K562 (cell line): ENCODE results near the gene SAMD11. TPM values are rescaled to one million over a fixed set of nuclear protein-coding genes. Genes with fewer than 3 reads are reported as not detected.
A peak's percentile ranks its signal among the peaks of the same experiment; 100 is the strongest.

Experiments
- ATAC-seq: fragments of 200-7000 bp; cut with Tn5 transposase; 3 replicates; pipeline ENCODE4 v1.9.1; 2020; ENCODE audit warnings: moderate library complexity
- BruUV-seq: library from RNA; stranded (reverse); fragments of 400-500 nt; replicated peaks from 2 replicates; lab custom pipeline; 2021; lab: Mats Ljungman, UMichigan
- CTCF ChIA-PET: fragments of 300-600 bp; formaldehyde crosslinking; extraction: SDS; loops from one replicate; lab custom pipeline; 2021; ENCODE audit warnings: low intra/inter-chr PET ratio; lab: Yijun Ruan, JAX
- POLR2A ChIA-PET: fragments of 300-600, 350-650 bp; sonication (Branson Sonifier 250); formaldehyde crosslinking; extraction: SDS; loops from one replicate; lab custom pipeline; 2021; ENCODE audit warnings: antibody characterized with exemption, inconsistent platforms; lab: Yijun Ruan, JAX
- DNase-seq, 4 experiments: peaks; one replicate each; pipeline versions ENCODE4 v3.0.0 to v3.0.0-alpha.2; 2011 to 2018; ENCODE audit warnings: low spot score in 3 of 4, mixed read lengths in 3 of 4; ENCODE audit errors: extremely low read depth in 1 of 4
- FAIRE-seq: peaks from 2 replicates; lab custom pipeline; 2011; peaks lifted over from hg19 to GRCh38; lab: Jason Lieb, UNC
- H2AFZ ChIP-seq: 2 replicates; pipeline ENCODE4 v1.6.0; 2011; ENCODE audit warnings: low read depth, low read length, control low read depth, inconsistent platforms
- H3K27ac ChIP-seq: fragments of 200-600 bp; 3 replicates; pipeline ENCODE4 v1.8.0; 2011; ENCODE audit warnings: low read depth, mild to moderate bottlenecking, control low read depth, inconsistent platforms, low read length, moderate library complexity, mixed read lengths; ENCODE audit errors: extremely low read depth
- H3K27me3 ChIP-seq, 2 experiments: fragments of 300-600 bp in 1 of 2; 2 replicates in 1 of 2; 3 replicates in 1 of 2; pipeline versions ENCODE4 v1.6.0 to v1.8.0; 2011; ENCODE audit warnings: inconsistent platforms in 2 of 2, low read length in 2 of 2, mild to moderate bottlenecking in 1 of 2, mixed read lengths in 1 of 2, moderate library complexity in 1 of 2; ENCODE audit not compliant: control insufficient read depth in 2 of 2, insufficient read depth in 2 of 2
- H3K36me3 ChIP-seq: fragments of 300-600 bp; 3 replicates; pipeline ENCODE4 v1.8.0; 2011; ENCODE audit warnings: mild to moderate bottlenecking, low read length, inconsistent platforms; ENCODE audit not compliant: control insufficient read depth, insufficient read depth
- H3K4me1 ChIP-seq, 2 experiments: fragments of 200-600 bp in 1 of 2; replicated peaks in 1 of 2; 2 replicates in 1 of 2; 3 replicates in 1 of 2; pipeline versions ENCODE4 v1.5.1 to v1.8.0; 2011; ENCODE audit warnings: inconsistent platforms in 2 of 2, low read length in 2 of 2, mild to moderate bottlenecking in 1 of 2, mixed read lengths in 1 of 2, moderate library complexity in 1 of 2; ENCODE audit not compliant: control insufficient read depth in 2 of 2, insufficient read depth in 2 of 2
- H3K4me2 ChIP-seq: 2 replicates; pipeline ENCODE4 v1.6.1; 2011; ENCODE audit warnings: low read length, control low read depth, inconsistent platforms, mixed read lengths; ENCODE audit not compliant: insufficient read depth
- H3K4me3 ChIP-seq: fragments of 200-600 bp; sonication (generic), shearing (Covaris generic); 2 replicates; pipeline ENCODE4 v1.5.1; 2016; ENCODE audit warnings: control low read depth, inconsistent platforms
- H3K79me2 ChIP-seq: fragments of 200-600 bp; 3 replicates; pipeline ENCODE4 v1.8.0; 2011; ENCODE audit warnings: low read length, inconsistent platforms; ENCODE audit not compliant: control insufficient read depth, insufficient read depth
- H3K9ac ChIP-seq, 2 experiments: 2 replicates each; pipeline versions ENCODE4 v1.6.0 to v1.6.1; 2011; ENCODE audit warnings: low read depth in 2 of 2, low read length in 2 of 2, control low read depth in 1 of 2, inconsistent platforms in 1 of 2, mild to moderate bottlenecking in 1 of 2, mixed read lengths in 1 of 2; ENCODE audit not compliant: insufficient read depth in 1 of 2
- H3K9me1 ChIP-seq: one replicate; pipeline ENCODE4 v1.6.0; 2011; ENCODE audit warnings: inconsistent platforms, mild to moderate bottlenecking, low read length, moderate library complexity; ENCODE audit not compliant: control insufficient read depth, insufficient read depth
- H3K9me3 ChIP-seq: replicated peaks from 2 replicates; pipeline ENCODE4 v1.5.1; 2011; ENCODE audit warnings: low read depth, low read length, inconsistent platforms; ENCODE audit not compliant: control insufficient read depth, insufficient read depth
- H4K20me1 ChIP-seq: replicated peaks from 2 replicates; pipeline ENCODE4 v1.6.1; 2011; ENCODE audit warnings: low read length, inconsistent platforms, mixed read lengths; ENCODE audit not compliant: control insufficient read depth, insufficient read depth
- ATF2 ChIP-seq: sonication (generic); formaldehyde crosslinking; IDR thresholded peaks from 2 replicates; pipeline ENCODE4 v1.8.1; 2022; ENCODE audit warnings: missing genetic modification reagents
- CREM ChIP-seq: IDR thresholded peaks from 2 replicates; pipeline ENCODE4 v1.6.1; 2014; ENCODE audit warnings: antibody characterized with exemption, low read depth
- NCOA6 ChIP-seq: fragments of 450-650 bp; IDR thresholded peaks from 2 replicates; pipeline ENCODE4 v1.6.1; 2017; ENCODE audit warnings: mild to moderate bottlenecking
- PBX2 ChIP-seq, 2 experiments: IDR thresholded peaks in 1 of 2; conservative IDR thresholded peaks in 1 of 2; 2 replicates each; pipeline ENCODE4 v1.6.1; 2016; ENCODE audit warnings: low read depth in 2 of 2, mild to moderate bottlenecking in 1 of 2, missing compliant biosample characterization in 1 of 2, missing genetic modification characterization in 1 of 2, moderate library complexity in 1 of 2
- POLR2AphosphoS2 ChIP-seq: IDR thresholded peaks from 2 replicates; pipeline ENCODE4 v1.6.1; 2012; ENCODE audit warnings: low read length, improper control_type of control experiment
- RBFOX2 ChIP-seq: fragments of 200-400 bp; formaldehyde crosslinking; IDR thresholded peaks from 2 replicates; pipeline ENCODE4 v1.6.1; 2017; ENCODE audit warnings: low read depth, mild to moderate bottlenecking, low read length, moderate library complexity
- SAP30 ChIP-seq: fragments of 200-600 bp; sonication (generic); IDR thresholded peaks from 2 replicates; pipeline ENCODE4 v1.6.1; 2012; ENCODE audit warnings: borderline replicate concordance, low read depth, mild to moderate bottlenecking, moderate library complexity, low read length, control low read depth, inconsistent platforms; ENCODE audit not compliant: insufficient read depth, poor library complexity, severe bottlenecking
- SRSF1 ChIP-seq: fragments of 200-400 bp; formaldehyde crosslinking; IDR thresholded peaks from 2 replicates; pipeline ENCODE4 v1.6.1; 2017; ENCODE audit warnings: mild to moderate bottlenecking, low read depth, low read length, moderate library complexity
- TFAP4 ChIP-seq: sonication (generic); formaldehyde crosslinking; IDR thresholded peaks from 2 replicates; pipeline ENCODE4 v1.8.0; 2022; ENCODE audit warnings: missing genetic modification reagents, mild to moderate bottlenecking, moderate library complexity, borderline replicate concordance
- TSC22D4 ChIP-seq: fragments of 450-650 bp; IDR thresholded peaks from 2 replicates; pipeline ENCODE4 v1.6.1; 2016; ENCODE audit warnings: missing genetic modification characterization, missing biosample characterization, control low read depth
- XRCC5 ChIP-seq: fragments of 200-400 bp; formaldehyde crosslinking; IDR thresholded peaks from 2 replicates; pipeline ENCODE4 v1.6.1; 2017; ENCODE audit warnings: low read depth, mild to moderate bottlenecking, low read length
- ZNF253 ChIP-seq: fragments of 250-450 bp; sonication (Bioruptor Pico); conservative IDR thresholded peaks from 2 replicates; pipeline ENCODE4 v1.6.1; 2021; ENCODE audit warnings: mild to moderate bottlenecking
- ZNF384 ChIP-seq: IDR thresholded peaks from 2 replicates; pipeline ENCODE4 v1.6.1; 2012; ENCODE audit warnings: low read depth, low read length, improper control_type of control experiment
- ZNF449 ChIP-seq: fragments of 250-450 bp; sonication (Bioruptor Pico); IDR thresholded peaks from 2 replicates; pipeline ENCODE4 v1.8.0; 2022; ENCODE audit warnings: moderate library complexity, mild to moderate bottlenecking, inconsistent platforms
- WGBS: fragments of 100-300 bp; shearing (Covaris generic); methylation state at CpG from one replicate; pipeline ENCODE4 v1.1.6; 2016; ENCODE audit warnings: low coverage, mixed read lengths; ENCODE audit not compliant: insufficient coverage; ENCODE audit errors: missing lambda C conversion rate; 5-methylcytosine and 5-hydroxymethylcytosine counted together
- in situ Hi-C: fragments of 300-500 bp; cut with MboI; formaldehyde crosslinking; loops from 4 replicates; pipeline ENCODE4 v1.15.0; 2018; ENCODE audit warnings: inconsistent platforms, mixed read lengths
- intact Hi-C: fragments of 100-400 bp; cut with micrococcal nuclease; formaldehyde crosslinking; loops from 2 replicates; pipeline ENCODE4 v1.14.2; 2022
- polyA plus RNA-seq, 8 experiments: library from polyadenylated mRNA; depleted of rRNA in 4 of 8; stranded (reverse) in 5 of 8; unstranded in 3 of 8; fragments of >200 nt; fragmentation: Nextera tagmentation in 2 of 8; fragmentation: Illumina TruSeq in 1 of 8; extraction: Ambion mirVana in 2 of 8; extraction: Trizol in 1 of 8; gene quantifications; 2 replicates each; pipeline versions ENCODE4 v1.2.1 to v1.2.3, GENCODE V29; 2011 to 2014; ENCODE audit warnings: inconsistent platforms in 1 of 8, missing spikeins in 1 of 8
- total RNA-seq, 7 experiments: library from RNA; depleted of rRNA in 6 of 7; stranded (reverse); fragments of >200 nt in 6 of 7; fragmentation: Illumina TruSeq in 2 of 7; extraction: Trizol in 2 of 7; gene quantifications; 2 replicates each; pipeline versions ENCODE4 v1.2.1 to v1.2.3, GENCODE V29; 2011 to 2021; ENCODE audit warnings: low replicate concordance in 1 of 7

The SAMD11 gene
- total and polyA plus RNA-seq, 9 of the 15 experiments (the other 6 are each of a cell fraction or from before 2014, with no cell fraction given): 0.07 to 0.82 (median 0.11) TPM; not detected in 2

- DNase-seq: peak; percentile 49 to 57 (median 53)
- H3K27me3 ChIP-seq: no peaks in the 10 kb centered on the region
- H2AFZ ChIP-seq: no peak overlapping the region
- no peak overlapping the region for H3K4me3 ChIP-seq
- no peak overlapping the region for H3K27ac ChIP-seq
- peaks cover 28 to 92% of the 10 kb centered on the region in 2 experiments for H3K4me1 ChIP-seq
- H3K9me1 ChIP-seq: no peaks in the 10 kb centered on the region
- BruUV-seq: no TSS peak
- no peak overlapping the region for H3K4me2 ChIP-seq
- H3K9ac ChIP-seq: 0 out of 4 replicates have a peak overlapping the region, but pooled peaks of 1 of the 2 experiments have one; percentile 19
- peak; percentile 62 for FAIRE-seq
- H3K36me3 ChIP-seq: peaks cover 44% of the 10 kb centered on the region; the same call in 2 of the 3 replicates
- no peak for ATAC-seq
- in situ Hi-C loops: no loop called here
- no peaks in the 10 kb centered on the region for H3K79me2 ChIP-seq
- intact Hi-C loops: no loop called here
- WGBS: 18% methylated on average over 24 of the region's 27 CpGs
- ChIA-PET CTCF (no interaction called here), POLR2A (interaction anchor here (0.6 to 1.4 kb wide), 6 partner anchors 10 to 52 kb away, joined by 3 to 4 read pairs (median 3); partner anchors contain the start of gene NOC2L)
- H4K20me1 ChIP-seq: peaks cover 21% of the 10 kb centered on the region; the same call in 1 of the 2 replicates
- H3K9me3 ChIP-seq: no peaks in the 10 kb centered on the region
- TF ChIP-seq XRCC5 (0 out of 2 replicates have a peak, but pooled peaks have one; percentile 28), PBX2 (CRISPR knock-in tag; IDR thresholded peaks at IDR 0.05; ENCODE audit: low read depth) (no peak), PBX2 (tag; conservative IDR thresholded peaks at IDR 0.05; ENCODE audit: low read depth) (no peak), ATF2 (CRISPR knock-in tag) (no peak), SAP30 (no peak), POLR2AphosphoS2 (peak; percentile 88), NCOA6 (no peak), ZNF253 (CRISPR knock-in tag) (no peak), TFAP4 (CRISPR knock-in tag) (0 out of 2 replicates have a peak, but pooled peaks have one; percentile 34), ZNF449 (CRISPR knock-in tag) (no peak), TSC22D4 (no peak), ZNF384 (0 out of 2 replicates have a peak, but pooled peaks have one; percentile 4), SRSF1 (0 out of 2 replicates have a peak, but pooled peaks have one; percentile 12), CREM (peak; percentile 74), RBFOX2 (peak; percentile 50; the same call in 1 of the 2 replicates)
Measured at GRCh38 chr1:942864-943533, 19.3 kb downstream of the SAMD11 start.
